D341Med (cell line): Measurements from ENCODE around the gene TM4SF4.

Source experiments
- DNase-seq: peaks from one replicate; pipeline ENCODE4 v3.0.0; 2012; ENCODE audit warnings: low spot score

TM4SF4 gene

GRCh38 chr3:149548669-149549065 is 74.2 kb downstream of the TM4SF4 start:
- DNase-seq, result no peak

- DNase-seq, result no peak
Observed at GRCh38 chr3:149551500-149551899, 77.0 kb downstream of the TM4SF4 start.

GRCh38 chr3:149552700-149553099 is 78.2 kb downstream of the TM4SF4 start:
- DNase-seq, result no peak
